K562 (cell line): ENCODE data around the gene CACNA2D4. TPM values are rescaled to one million over a fixed set of nuclear protein-coding genes. Genes with fewer than 3 reads are reported as not detected.
A peak's percentile ranks its signal among the peaks of the same experiment; 100 is the strongest.

ENCODE experiments used
- RBM25 ChIP-seq: fragments of 200-400 bp; formaldehyde crosslinking; IDR thresholded peaks from 2 replicates; pipeline ENCODE4 v1.6.1; 2018; ENCODE audit warnings: low read length, low read depth, moderate library complexity; ENCODE audit not compliant: severe bottlenecking
- USF2 ChIP-seq: sonication (generic); formaldehyde crosslinking; IDR thresholded peaks from 2 replicates; pipeline ENCODE4 v1.5.0; 2020; ENCODE audit warnings: missing genetic modification reagents
- ZNF445 ChIP-seq: fragments of 250-450 bp; sonication (Bioruptor Pico); IDR thresholded peaks from 2 replicates; pipeline ENCODE4 v1.4.0; 2020; ENCODE audit warnings: low read depth, mild to moderate bottlenecking, moderate library complexity
- ZNF785 ChIP-seq: fragments of 250-450 bp; sonication (Bioruptor Pico); IDR thresholded peaks from 2 replicates; pipeline ENCODE4 v1.4.0; 2020; ENCODE audit warnings: mild to moderate bottlenecking
- polyA plus RNA-seq, 8 experiments: library from polyadenylated mRNA; depleted of rRNA in 4 of 8; stranded (reverse) in 5 of 8; unstranded in 3 of 8; fragments of >200 nt; fragmentation: Nextera tagmentation in 2 of 8; fragmentation: Illumina TruSeq in 1 of 8; extraction: Ambion mirVana in 2 of 8; extraction: Trizol in 1 of 8; gene quantifications; 2 replicates each; pipeline versions ENCODE4 v1.2.1 to v1.2.3, GENCODE V29; 2011 to 2014; ENCODE audit warnings: inconsistent platforms in 1 of 8, missing spikeins in 1 of 8
- total RNA-seq, 7 experiments: library from RNA; depleted of rRNA in 6 of 7; stranded (reverse); fragments of >200 nt in 6 of 7; fragmentation: Illumina TruSeq in 2 of 7; extraction: Trizol in 2 of 7; gene quantifications; 2 replicates each; pipeline versions ENCODE4 v1.2.1 to v1.2.3, GENCODE V29; 2011 to 2021; ENCODE audit warnings: low replicate concordance in 1 of 7
- TF ChIP-seq, protein P1 (sequence below): sonication (generic); formaldehyde crosslinking; IDR thresholded peaks from 2 replicates; pipeline ENCODE4 v1.8.0; 2022; ENCODE audit warnings: missing genetic modification reagents, mild to moderate bottlenecking, moderate library complexity, borderline replicate concordance
- TF ChIP-seq, protein P2 (sequence below): fragments of 450-650 bp; IDR thresholded peaks from 2 replicates; pipeline ENCODE4 v1.6.1; 2016; ENCODE audit warnings: mild to moderate bottlenecking, moderate library complexity
- TF ChIP-seq, protein P3 (sequence below): fragments of 250-450 bp; sonication (Bioruptor Pico); IDR thresholded peaks from 2 replicates; pipeline ENCODE4 v1.5.0; 2021; ENCODE audit warnings: mild to moderate bottlenecking, moderate library complexity

CACNA2D4 gene
- total and polyA plus RNA-seq, 9 of the 15 experiments (the other 6 are each of a cell fraction or from before 2014, with no cell fraction given) = 0.04 to 0.69 (median 0.40) TPM; not detected in 3

GRCh38 chr12:1915082-1915968 lies 3.1 kb downstream of the CACNA2D4 start (continued):
- TF ChIP-seq, protein P1, sequence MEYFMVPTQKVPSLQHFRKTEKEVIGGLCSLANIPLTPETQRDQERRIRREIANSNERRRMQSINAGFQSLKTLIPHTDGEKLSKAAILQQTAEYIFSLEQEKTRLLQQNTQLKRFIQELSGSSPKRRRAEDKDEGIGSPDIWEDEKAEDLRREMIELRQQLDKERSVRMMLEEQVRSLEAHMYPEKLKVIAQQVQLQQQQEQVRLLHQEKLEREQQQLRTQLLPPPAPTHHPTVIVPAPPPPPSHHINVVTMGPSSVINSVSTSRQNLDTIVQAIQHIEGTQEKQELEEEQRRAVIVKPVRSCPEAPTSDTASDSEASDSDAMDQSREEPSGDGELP (CRISPR knock-in tag) = peak; percentile 54; the same call in 1 of the 2 replicates
- TF ChIP-seq, protein P2, sequence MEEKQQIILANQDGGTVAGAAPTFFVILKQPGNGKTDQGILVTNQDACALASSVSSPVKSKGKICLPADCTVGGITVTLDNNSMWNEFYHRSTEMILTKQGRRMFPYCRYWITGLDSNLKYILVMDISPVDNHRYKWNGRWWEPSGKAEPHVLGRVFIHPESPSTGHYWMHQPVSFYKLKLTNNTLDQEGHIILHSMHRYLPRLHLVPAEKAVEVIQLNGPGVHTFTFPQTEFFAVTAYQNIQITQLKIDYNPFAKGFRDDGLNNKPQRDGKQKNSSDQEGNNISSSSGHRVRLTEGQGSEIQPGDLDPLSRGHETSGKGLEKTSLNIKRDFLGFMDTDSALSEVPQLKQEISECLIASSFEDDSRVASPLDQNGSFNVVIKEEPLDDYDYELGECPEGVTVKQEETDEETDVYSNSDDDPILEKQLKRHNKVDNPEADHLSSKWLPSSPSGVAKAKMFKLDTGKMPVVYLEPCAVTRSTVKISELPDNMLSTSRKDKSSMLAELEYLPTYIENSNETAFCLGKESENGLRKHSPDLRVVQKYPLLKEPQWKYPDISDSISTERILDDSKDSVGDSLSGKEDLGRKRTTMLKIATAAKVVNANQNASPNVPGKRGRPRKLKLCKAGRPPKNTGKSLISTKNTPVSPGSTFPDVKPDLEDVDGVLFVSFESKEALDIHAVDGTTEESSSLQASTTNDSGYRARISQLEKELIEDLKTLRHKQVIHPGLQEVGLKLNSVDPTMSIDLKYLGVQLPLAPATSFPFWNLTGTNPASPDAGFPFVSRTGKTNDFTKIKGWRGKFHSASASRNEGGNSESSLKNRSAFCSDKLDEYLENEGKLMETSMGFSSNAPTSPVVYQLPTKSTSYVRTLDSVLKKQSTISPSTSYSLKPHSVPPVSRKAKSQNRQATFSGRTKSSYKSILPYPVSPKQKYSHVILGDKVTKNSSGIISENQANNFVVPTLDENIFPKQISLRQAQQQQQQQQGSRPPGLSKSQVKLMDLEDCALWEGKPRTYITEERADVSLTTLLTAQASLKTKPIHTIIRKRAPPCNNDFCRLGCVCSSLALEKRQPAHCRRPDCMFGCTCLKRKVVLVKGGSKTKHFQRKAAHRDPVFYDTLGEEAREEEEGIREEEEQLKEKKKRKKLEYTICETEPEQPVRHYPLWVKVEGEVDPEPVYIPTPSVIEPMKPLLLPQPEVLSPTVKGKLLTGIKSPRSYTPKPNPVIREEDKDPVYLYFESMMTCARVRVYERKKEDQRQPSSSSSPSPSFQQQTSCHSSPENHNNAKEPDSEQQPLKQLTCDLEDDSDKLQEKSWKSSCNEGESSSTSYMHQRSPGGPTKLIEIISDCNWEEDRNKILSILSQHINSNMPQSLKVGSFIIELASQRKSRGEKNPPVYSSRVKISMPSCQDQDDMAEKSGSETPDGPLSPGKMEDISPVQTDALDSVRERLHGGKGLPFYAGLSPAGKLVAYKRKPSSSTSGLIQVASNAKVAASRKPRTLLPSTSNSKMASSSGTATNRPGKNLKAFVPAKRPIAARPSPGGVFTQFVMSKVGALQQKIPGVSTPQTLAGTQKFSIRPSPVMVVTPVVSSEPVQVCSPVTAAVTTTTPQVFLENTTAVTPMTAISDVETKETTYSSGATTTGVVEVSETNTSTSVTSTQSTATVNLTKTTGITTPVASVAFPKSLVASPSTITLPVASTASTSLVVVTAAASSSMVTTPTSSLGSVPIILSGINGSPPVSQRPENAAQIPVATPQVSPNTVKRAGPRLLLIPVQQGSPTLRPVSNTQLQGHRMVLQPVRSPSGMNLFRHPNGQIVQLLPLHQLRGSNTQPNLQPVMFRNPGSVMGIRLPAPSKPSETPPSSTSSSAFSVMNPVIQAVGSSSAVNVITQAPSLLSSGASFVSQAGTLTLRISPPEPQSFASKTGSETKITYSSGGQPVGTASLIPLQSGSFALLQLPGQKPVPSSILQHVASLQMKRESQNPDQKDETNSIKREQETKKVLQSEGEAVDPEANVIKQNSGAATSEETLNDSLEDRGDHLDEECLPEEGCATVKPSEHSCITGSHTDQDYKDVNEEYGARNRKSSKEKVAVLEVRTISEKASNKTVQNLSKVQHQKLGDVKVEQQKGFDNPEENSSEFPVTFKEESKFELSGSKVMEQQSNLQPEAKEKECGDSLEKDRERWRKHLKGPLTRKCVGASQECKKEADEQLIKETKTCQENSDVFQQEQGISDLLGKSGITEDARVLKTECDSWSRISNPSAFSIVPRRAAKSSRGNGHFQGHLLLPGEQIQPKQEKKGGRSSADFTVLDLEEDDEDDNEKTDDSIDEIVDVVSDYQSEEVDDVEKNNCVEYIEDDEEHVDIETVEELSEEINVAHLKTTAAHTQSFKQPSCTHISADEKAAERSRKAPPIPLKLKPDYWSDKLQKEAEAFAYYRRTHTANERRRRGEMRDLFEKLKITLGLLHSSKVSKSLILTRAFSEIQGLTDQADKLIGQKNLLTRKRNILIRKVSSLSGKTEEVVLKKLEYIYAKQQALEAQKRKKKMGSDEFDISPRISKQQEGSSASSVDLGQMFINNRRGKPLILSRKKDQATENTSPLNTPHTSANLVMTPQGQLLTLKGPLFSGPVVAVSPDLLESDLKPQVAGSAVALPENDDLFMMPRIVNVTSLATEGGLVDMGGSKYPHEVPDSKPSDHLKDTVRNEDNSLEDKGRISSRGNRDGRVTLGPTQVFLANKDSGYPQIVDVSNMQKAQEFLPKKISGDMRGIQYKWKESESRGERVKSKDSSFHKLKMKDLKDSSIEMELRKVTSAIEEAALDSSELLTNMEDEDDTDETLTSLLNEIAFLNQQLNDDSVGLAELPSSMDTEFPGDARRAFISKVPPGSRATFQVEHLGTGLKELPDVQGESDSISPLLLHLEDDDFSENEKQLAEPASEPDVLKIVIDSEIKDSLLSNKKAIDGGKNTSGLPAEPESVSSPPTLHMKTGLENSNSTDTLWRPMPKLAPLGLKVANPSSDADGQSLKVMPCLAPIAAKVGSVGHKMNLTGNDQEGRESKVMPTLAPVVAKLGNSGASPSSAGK = no peak
- TF ChIP-seq ZNF445 (CRISPR knock-in tag) (no peak), ZNF785 (no peak), USF2 (no peak), RBM25 (no peak)
- TF ChIP-seq, protein P3, sequence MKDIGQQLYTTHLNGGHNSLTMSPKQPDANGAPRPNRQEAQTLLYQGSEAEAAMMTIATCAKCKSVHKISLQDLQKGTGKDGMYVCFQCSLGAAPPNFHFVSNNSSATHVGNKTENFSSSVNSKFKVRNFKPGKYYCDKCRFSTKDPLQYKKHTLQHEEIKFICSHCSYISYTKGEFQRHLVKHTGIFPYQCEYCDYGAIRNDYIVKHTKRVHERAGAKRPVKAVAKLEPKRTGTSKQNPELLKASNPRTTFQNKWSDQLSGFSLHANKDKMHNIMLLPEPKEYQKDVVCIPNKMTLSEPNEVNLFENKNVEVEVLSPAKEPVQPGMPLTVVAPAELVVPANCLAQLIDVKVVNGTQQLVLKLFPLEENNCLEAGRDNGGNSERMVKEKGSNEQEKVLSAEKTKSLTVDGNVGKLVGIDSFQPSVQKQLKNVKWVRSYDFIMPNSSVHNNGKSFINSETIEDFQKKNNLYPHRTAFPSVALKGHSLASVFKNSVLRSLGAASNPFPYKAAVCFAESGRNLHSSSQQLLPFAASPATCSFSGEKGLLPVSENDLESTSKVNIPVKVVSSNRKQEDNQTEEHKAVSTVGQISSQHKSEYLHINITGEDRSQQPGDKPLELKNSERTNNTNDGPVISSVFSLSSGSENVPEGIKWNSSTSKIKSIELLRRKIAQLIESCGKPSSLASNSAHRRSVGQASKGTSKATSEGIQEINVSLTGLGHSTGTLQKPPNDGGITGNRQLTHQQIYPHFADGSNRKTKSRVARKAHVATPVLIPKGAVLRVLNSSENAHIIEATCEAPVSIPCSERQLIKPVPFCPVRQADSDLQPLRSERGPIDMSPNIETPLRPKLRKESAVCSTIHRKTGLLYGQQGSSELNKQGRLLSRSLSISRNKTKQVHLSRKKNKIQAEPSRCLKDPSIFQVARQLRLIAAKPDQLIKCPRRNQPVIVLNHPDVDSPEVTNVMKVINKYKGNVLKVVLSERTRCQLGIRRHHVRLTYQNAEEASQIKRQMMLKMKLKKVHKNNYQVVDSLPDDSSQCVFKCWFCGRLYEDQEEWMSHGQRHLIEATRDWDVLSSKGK (CRISPR knock-in tag) = no peak
